Inflammatory macrophage (primary cell): ENCODE measurements around the gene GABARAPL2.
"Not testable (repeated sequence)": the region's sequence is repeated elsewhere in the genome, so short reads cannot be mapped to it uniquely, and the experiment has no call there.

ENCODE experiments used
- DNase-seq, 2 donors: peaks; one replicate each; pipeline ENCODE4 v3.0.0-alpha.2; 2020 to 2022
- total RNA-seq, 18 experiments: gene quantifications; one replicate each; lab custom pipeline; 2026; ENCODE audit warnings: mixed read lengths in 6 of 18, inconsistent platforms in 2 of 18; lab: John Stamatoyannopoulos, UW

Gene GABARAPL2, protein sequence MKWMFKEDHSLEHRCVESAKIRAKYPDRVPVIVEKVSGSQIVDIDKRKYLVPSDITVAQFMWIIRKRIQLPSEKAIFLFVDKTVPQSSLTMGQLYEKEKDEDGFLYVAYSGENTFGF
- total RNA-seq = 35.1 to 89.3 (median 54.5) reads per million in 18 experiments

- peak; percentile 87 to 93 for DNase-seq
Measured at GRCh38 chr16:75566040-75566757, at the start of gene GABARAPL2. Gene GABARAPL2, plus strand, starts transcription at chr16:75566379. Its CDS starts 108 bp downstream, at chr16:75566487.

DNA sequence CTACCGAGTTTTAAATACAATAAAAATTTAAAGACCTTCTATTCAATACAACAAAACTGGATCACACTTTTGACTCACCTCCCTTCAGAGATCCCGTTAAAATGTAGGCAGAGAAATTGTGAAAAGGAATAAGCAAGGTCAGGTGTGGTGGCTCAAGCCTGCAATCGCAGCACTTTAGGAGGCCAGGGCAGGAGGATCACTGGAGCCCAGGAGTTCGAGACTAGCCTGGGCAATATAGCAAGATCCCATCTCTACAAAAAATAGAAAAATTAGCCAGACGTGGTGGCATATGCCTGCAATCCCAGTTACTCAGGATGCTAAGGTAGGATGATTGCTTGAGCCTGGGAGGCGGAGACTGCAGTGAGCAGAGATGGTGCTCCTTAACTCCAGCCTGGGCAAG lies 47.0 kb upstream of the GABARAPL2 start:
- no peak for DNase-seq

GRCh38 chr16:75526032-75526790 lies 40.0 kb upstream of the GABARAPL2 start:
- no peak for DNase-seq

GRCh38 chr16:75527825-75528299 lies 38.3 kb upstream of the GABARAPL2 start:
- DNase-seq = no peak

DNA sequence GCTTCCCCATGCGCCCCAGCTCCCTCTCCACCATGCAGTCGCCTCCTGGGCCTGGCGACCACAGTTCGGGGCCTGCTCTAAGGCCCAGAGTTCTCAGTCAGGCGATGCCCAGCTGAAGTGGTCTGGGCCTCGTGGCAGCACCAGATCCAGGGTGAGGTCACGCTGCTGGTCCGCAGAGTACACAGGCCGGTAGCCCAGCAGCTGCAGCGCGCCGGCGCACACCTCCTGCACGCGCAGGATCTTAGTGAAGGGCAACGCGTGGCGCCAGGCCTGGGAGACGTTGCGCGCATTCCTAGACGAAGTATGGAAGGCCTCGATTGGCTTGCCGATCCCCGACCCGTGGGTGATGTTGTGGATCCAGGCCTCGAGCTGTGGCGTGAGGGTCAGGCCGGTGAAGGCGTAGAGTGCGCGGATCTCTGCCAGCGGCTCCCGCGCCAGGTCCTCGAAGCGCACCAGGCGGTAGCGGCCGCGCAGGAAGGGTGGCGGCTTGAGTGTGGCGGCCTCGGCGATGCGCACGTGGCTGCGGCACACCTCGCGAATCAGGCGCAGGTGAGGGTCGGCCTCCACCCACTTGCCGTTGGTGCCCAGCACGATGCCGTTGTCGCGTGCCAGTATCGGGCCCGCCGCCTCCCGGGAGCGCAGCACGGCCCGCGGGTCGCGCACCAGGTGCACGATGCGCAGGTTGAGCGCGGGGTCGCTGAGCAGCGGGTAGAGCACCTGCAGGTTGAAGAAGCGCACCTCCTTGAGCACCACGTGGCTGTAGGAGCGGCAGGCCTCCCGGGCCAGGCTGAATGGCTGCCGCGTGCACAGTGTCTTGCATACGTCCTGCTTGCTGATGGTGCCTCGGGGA lies 36.9 kb upstream of the GABARAPL2 start:
- DNase-seq = no peak

DNA sequence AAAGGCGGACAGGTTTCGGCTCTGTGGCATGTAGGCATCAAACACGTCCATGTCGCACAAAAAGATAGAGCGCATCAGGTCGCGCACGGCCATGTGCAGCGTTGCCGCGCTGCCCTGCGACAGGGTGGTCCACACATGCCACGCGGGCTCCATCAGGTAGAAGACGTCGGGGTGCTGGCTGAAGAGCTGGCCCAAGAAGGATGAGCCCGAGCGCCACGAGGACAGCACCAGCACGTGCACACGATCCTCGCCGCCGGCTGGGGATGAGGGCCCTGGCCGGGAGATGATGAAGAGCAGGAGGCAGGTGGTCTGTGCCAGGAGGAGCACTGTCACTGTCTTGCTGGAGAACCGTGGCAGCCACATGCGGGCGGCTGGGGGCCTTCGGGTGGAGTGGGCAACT lies 36.2 kb upstream of the GABARAPL2 start:
- no peak for DNase-seq

GRCh38 chr16:75532142-75532765 lies 33.9 kb upstream of the GABARAPL2 start:
- DNase-seq = no peak

- DNase-seq = no peak
Measured at GRCh38 chr16:75532791-75533190, 33.4 kb upstream of the GABARAPL2 start.

GRCh38 chr16:75534560-75535205 lies 31.5 kb upstream of the GABARAPL2 start:
- no peak for DNase-seq

- DNase-seq = no peak
Measured at GRCh38 chr16:75535211-75535843, 30.9 kb upstream of the GABARAPL2 start.

- no peak for DNase-seq
Measured at GRCh38 chr16:75535901-75536300, 30.3 kb upstream of the GABARAPL2 start, which contains the start of gene CHST5. Gene CHST5, minus strand, starts transcription at chr16:75536108. Its CDS starts 5,724 bp downstream, at chr16:75530384.

GRCh38 chr16:75537776-75538175 lies 28.4 kb upstream of the GABARAPL2 start:
- no peak for DNase-seq

DNA sequence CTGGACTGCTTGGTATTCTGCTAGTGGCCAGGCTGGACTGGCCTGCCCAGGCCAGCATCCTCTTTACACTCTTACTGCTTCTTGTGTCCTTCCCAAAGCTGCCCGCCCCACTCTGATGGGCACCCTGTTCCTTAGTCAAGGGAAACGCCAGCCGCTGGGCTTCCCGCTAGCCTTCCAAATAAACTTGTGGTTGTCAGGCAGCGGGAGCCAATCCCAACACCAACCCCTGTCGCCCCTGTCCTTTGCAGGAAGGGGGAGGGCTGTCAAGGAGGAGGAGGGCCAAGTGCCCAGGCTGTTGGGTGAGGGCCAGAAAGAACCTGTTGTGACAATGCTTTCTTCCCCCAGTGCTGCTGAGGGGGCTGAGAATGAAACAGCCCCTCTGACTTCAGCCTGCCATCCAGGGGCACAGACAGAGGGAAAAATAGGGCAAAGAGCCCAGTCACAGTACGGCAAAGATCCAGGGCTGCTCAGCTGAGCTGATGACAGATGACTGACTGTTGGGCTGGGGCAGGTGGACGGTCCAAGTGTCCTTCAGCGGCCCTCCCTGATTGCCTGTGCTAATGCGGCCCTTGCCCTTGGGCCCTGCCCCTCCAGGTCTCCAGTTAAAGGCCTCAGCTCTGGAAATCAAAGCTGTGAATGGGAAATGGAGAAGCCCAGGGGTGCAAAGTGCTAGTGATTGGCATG lies 27.2 kb upstream of the GABARAPL2 start:
- not testable (repeated sequence) for DNase-seq

DNA sequence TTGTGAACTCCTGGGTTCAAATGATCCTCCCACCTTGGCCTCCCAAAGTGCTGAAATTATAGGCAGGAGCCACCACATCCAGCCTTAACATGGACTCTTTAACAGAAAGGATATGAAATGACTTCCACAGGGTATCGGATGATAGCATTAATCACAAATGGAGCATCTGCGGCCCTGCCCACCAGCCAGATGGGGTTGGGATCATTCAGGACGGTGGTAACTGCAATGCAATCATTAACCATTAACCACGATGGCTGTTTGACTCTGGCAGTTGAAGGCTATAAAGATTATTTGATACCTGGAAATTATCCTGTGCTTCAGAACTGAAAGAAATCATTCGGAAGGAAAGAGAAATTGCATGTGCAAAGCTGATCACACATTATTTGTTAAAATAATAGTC lies 24.9 kb upstream of the GABARAPL2 start:
- no peak for DNase-seq

DNA sequence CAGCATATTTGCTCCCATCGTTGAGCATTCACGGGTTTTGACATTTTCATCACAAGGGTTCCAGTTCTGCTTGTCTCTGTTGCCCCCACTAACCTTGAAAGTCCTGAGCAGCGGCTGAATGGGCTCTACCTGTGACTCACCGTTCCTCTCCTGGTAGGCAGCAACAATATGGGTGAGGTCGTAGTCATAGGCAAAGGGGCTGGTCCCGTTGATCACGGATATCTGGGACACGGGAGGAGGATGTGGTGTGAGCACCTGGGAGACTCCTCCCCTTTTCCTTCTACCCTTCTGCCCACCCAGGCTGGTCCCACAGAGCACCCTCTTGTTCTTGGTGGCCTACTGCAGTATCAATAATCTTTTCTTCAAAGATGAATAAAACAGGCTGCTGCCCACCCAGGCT lies 23.7 kb upstream of the GABARAPL2 start:
- DNase-seq = not testable (repeated sequence)

- DNase-seq = not testable (repeated sequence)
Measured at GRCh38 chr16:75545879-75546278, 20.3 kb upstream of the GABARAPL2 start.

- DNase-seq = no peak
Measured at GRCh38 chr16:75546293-75546692, 19.9 kb upstream of the GABARAPL2 start.

GRCh38 chr16:75548456-75548855 lies 17.7 kb upstream of the GABARAPL2 start:
- not testable (repeated sequence) for DNase-seq

- DNase-seq = peak; percentile 89 to 94
Measured at GRCh38 chr16:75550211-75550662, 15.9 kb upstream of the GABARAPL2 start.

DNA sequence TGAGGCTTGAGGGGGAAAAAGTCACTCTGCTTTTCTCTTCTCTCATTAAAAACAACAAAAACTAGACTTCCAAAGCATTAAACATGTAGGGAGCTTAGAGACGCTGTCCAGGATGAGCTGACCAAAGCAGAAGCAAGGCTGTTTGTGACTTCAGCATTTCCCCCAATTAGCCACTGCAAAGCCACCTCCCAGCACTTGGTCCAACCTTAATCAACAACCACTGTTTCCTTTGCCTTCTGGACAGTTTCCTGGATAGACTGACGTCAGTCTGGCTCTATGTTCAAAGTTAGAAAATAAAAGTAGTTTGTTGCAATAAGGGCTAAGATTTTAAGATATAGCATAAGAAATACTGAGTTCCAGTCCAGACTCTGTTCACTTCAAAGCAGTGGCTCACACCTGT lies 13.2 kb upstream of the GABARAPL2 start:
- DNase-seq = no peak
